SK-N-MC (cell line): Measurements from ENCODE around the gene ABI3BP.

Experiments
- DNase-seq: peaks from one replicate; pipeline ENCODE4 v3.0.0-alpha.2; 2011; ENCODE audit warnings: low read depth, low spot score
- H3K27ac ChIP-seq: fragments of 200-600 bp; sonication (generic); 2 replicates; pipeline ENCODE4 v1.5.1; 2016; ENCODE audit warnings: mixed run types
- H3K36me3 ChIP-seq: fragments of 200-600 bp; sonication (generic); 2 replicates; pipeline ENCODE4 v1.6.1; 2017; ENCODE audit warnings: antibody characterized with exemption, low read length, mixed read lengths; ENCODE audit not compliant: insufficient read depth
- H3K4me3 ChIP-seq: fragments of 200-600 bp; sonication (generic); 2 replicates; pipeline ENCODE4 v1.5.1; 2016
- H3K9ac ChIP-seq: fragments of 200-600 bp; sonication (generic); 2 replicates; pipeline ENCODE4 v1.8.0; 2017; ENCODE audit warnings: mixed run types, mixed read lengths; ENCODE audit not compliant: insufficient read length
- H3K9me3 ChIP-seq: fragments of 200-600 bp; sonication (generic); 2 replicates; pipeline ENCODE4 v1.6.1; 2017; ENCODE audit warnings: low read depth, mild to moderate bottlenecking, antibody characterized with exemption, low read length, moderate library complexity, mixed read lengths
- EZH2 ChIP-seq: fragments of 200-600 bp; sonication (generic); IDR thresholded peaks from one replicate; pipeline ENCODE4 v1.6.1; 2017; ENCODE audit warnings: antibody characterized with exemption
- FOXP2 ChIP-seq: optimal IDR thresholded peaks from 2 replicates; pipeline ENCODE3; 2011; ENCODE audit warnings: mild to moderate bottlenecking, moderate library complexity; ENCODE audit not compliant: insufficient read depth; ENCODE audit errors: extremely low read length, control extremely low read depth
- POLR2AphosphoS5 ChIP-seq: IDR thresholded peaks from 2 replicates; pipeline ENCODE4 v1.6.1; 2012; ENCODE audit warnings: mild to moderate bottlenecking, low read depth, low read length, borderline replicate concordance

Gene ABI3BP

GRCh38 chr3:100994809-100995208, 1.6 kb upstream of the ABI3BP start:
- no peak for DNase-seq
- Histone ChIP-seq H3K9ac (no peak overlapping the region), H3K36me3 (no peaks in the 10 kb centered on the region), H3K9me3 (no peaks in the 10 kb centered on the region), H3K27ac (no peak overlapping the region), H3K4me3 (no peak overlapping the region)
- TF ChIP-seq EZH2 = no peak
- TF ChIP-seq POLR2AphosphoS5 = no peak
- no peak for TF ChIP-seq FOXP2

GRCh38 chr3:100994187-100994586, 966 bp upstream of the ABI3BP start:
- no peak for DNase-seq
- TF ChIP-seq POLR2AphosphoS5 (no peak), EZH2 (no peak), FOXP2 (no peak)

GRCh38 chr3:100992231-100993012, 799 bp downstream of the ABI3BP start:
- DNase-seq = peak; percentile 63
- TF ChIP-seq POLR2AphosphoS5 (peak; percentile 58), FOXP2 (no peak), EZH2 (no peak)
- Histone ChIP-seq H3K9ac (peak overlapping the region; percentile 68), H3K9me3 (no peaks in the 10 kb centered on the region), H3K36me3 (no peaks in the 10 kb centered on the region), H3K27ac (peak overlapping the region; percentile 76), H3K4me3 (peak overlapping the region; percentile 85)

More at GRCh38 chr3:100994187-100994586, 966 bp upstream of the ABI3BP start:
- no peaks in the 10 kb centered on the region for H3K36me3 ChIP-seq
- H3K27ac ChIP-seq = no peak overlapping the region
- H3K9ac ChIP-seq = no peak overlapping the region
- no peak overlapping the region for H3K4me3 ChIP-seq
- no peaks in the 10 kb centered on the region for H3K9me3 ChIP-seq

GRCh38 chr3:100988080-100988479, 5.1 kb downstream of the ABI3BP start:
- Histone ChIP-seq H3K9ac (no peak overlapping the region), H3K36me3 (no peaks in the 10 kb centered on the region), H3K9me3 (no peaks in the 10 kb centered on the region), H3K4me3 (no peak overlapping the region), H3K27ac (no peak overlapping the region)
- no peak for TF ChIP-seq FOXP2
- TF ChIP-seq POLR2AphosphoS5 = no peak
- TF ChIP-seq EZH2 = no peak
- no peak for DNase-seq

GRCh38 chr3:100984308-100984707, 8.9 kb downstream of the ABI3BP start:
- Histone ChIP-seq H3K9ac (no peak overlapping the region), H3K4me3 (no peak overlapping the region), H3K27ac (no peak overlapping the region), H3K36me3 (no peaks in the 10 kb centered on the region), H3K9me3 (no peaks in the 10 kb centered on the region)
- DNase-seq = no peak
- TF ChIP-seq POLR2AphosphoS5 (no peak), EZH2 (no peak), FOXP2 (no peak)

GRCh38 chr3:100982710-100983109, 10.5 kb downstream of the ABI3BP start:
- TF ChIP-seq FOXP2 (no peak), EZH2 (no peak), POLR2AphosphoS5 (no peak)
- Histone ChIP-seq H3K9me3 (no peaks in the 10 kb centered on the region), H3K36me3 (no peaks in the 10 kb centered on the region), H3K27ac (no peak overlapping the region), H3K9ac (no peak overlapping the region), H3K4me3 (no peak overlapping the region)
- DNase-seq = no peak

- H3K36me3 ChIP-seq = no peaks in the 10 kb centered on the region
- no peak for DNase-seq
- no peak overlapping the region for H3K27ac ChIP-seq
- no peak overlapping the region for H3K9ac ChIP-seq
- H3K9me3 ChIP-seq = no peaks in the 10 kb centered on the region
- no peak for TF ChIP-seq EZH2
- no peak for TF ChIP-seq POLR2AphosphoS5
- no peak for TF ChIP-seq FOXP2
- H3K4me3 ChIP-seq = no peak overlapping the region
Observed at GRCh38 chr3:100981164-100981911, 11.9 kb downstream of the ABI3BP start.

- DNase-seq = no peak
- no peak for TF ChIP-seq EZH2
- no peak for TF ChIP-seq FOXP2
- no peak for TF ChIP-seq POLR2AphosphoS5
- no peak overlapping the region for H3K4me3 ChIP-seq
- H3K9me3 ChIP-seq = no peaks in the 10 kb centered on the region
- H3K9ac ChIP-seq = no peak overlapping the region
- H3K36me3 ChIP-seq = no peaks in the 10 kb centered on the region
- H3K27ac ChIP-seq = no peak overlapping the region
Observed at GRCh38 chr3:100978011-100978659, 15.1 kb downstream of the ABI3BP start.
